Measurements from ENCODE around the gene CPSF4L.

The CPSF4L gene

DNA sequence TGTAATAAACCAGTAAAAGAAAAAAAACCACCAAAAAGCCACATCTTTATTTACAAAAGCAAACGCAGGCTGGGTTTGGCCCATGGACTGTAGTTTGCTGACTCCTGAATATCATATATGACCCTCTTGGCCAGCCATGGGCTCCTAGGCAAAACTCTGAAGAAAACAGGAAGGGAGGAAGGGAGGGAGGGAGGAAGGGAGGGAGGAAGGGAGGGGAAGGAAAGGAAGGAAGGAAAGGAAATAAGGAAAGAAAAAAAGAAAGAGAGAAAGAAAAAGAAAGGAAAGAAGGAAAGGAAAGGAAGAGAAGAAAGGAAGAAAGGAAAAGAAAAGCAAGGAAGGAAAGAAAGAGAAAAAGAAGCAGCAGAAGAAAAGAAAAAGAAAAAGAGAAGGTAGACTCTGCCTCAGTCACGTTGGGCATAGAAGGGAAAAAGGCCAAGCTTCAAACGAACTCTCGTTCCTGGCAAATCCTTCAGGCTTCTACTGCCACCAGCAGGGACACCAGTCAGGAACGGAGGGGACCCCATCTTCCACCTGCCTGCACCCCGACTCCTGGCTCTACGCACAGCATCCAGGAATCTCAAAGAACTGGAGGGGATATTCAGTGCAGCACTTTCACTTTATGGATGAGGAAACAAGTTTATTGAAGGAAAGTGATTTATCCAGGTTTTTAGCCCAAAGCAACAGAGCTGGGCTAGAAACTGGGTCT, 28.0 kb upstream of the CPSF4L start:
- no peak for DNase-seq

- no peak for DNase-seq
These were observed 27.0 kb upstream of the CPSF4L start for GRCh38 chr17:73288534-73289302.

DNA sequence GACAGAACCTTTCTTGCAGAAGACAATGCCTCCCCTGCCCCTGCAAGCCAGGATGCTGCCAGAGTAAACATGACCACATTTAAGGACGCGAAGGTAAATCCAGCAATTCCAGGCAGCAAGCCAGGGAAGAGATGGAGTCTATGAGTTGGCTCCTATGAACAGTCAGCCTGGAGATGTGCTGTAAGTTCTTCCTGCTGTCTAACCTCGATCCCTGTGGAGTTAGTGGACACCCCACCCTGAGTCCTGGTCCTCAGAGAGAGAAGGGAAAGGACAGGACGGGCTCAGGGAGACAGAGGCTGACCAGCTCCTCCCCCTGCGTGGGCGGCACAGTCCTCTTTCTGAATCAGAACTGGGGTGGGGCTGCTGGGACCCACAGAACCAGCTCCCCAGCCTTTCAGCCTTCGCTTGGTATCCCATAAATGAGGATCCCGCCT, 25.2 kb upstream of the CPSF4L start:
- no peak for DNase-seq

DNA sequence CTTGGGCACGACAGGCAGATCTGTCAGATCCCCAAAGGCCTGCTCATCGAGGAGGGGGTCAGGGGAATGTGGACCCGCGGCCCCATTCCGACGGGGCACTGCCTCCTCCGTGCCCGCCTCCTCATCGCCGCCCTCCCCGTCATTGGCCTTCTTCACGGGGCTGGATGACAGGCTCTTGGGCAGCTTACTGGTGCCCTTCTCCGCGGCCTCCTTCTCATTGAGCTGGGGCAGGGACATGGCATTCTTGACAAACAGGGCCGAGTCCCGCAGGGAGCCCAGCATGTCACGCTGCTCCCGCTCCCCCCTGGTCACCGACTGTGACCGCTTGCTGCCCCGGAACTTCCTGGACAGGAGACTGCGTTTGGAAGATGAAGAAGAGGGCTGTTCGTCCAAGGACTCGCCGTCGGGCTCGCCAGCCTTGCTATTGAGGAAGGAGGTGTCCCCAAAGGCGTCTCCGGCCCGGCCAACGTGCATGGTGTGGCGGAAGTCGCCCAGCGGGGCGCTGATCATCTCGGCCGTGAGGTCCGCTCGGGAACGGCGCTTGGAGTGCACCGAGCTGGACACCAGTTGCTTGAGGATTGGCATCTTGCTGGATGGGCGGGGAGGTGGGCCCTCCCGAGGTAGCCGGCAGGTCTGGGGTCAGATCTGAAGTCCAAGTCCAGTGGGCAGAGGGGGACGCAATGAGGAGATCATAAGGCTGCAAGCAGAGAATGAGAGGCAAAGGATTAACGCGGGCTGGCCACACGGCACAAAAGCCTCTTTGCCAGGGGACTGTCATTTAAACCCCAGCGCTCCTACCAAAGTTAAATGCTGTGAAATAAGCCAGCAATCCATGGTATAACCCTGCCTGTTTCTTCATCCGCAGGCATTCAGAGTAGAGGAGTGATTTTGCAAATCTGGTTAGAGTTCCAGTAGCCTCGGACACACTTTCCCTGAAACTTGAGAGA, 24.5 kb upstream of the CPSF4L start:
- DNase-seq = no peak

- no peak for DNase-seq
These were observed 23.9 kb upstream of the CPSF4L start for GRCh38 chr17:73285603-73285908.

GRCh38 chr17:73284906-73285602, 23.4 kb upstream of the CPSF4L start:
- no peak for DNase-seq

DNA sequence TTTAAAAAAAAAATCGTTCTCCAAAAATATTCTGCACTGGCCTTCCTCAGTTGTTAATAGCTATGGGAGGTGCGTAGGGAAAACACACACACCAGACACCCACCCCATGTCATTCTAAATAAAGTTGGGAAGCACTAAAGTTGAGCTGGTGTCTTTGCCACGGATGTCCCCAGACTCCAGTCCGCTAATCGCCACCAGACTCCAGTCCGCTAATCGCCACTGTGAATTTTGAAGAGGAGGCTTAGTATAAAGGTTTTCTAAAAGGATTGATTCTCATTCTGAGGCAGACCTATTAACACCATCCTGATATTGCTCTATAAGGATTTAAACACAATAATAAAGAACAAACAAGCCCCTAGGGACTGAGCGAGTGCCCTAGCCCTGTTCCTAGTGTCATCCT, 22.7 kb upstream of the CPSF4L start:
- no peak for DNase-seq

GRCh38 chr17:73283841-73284282, 22.2 kb upstream of the CPSF4L start:
- no peak for DNase-seq

GRCh38 chr17:73283250-73283649, 21.6 kb upstream of the CPSF4L start:
- DNase-seq = no peak

DNA sequence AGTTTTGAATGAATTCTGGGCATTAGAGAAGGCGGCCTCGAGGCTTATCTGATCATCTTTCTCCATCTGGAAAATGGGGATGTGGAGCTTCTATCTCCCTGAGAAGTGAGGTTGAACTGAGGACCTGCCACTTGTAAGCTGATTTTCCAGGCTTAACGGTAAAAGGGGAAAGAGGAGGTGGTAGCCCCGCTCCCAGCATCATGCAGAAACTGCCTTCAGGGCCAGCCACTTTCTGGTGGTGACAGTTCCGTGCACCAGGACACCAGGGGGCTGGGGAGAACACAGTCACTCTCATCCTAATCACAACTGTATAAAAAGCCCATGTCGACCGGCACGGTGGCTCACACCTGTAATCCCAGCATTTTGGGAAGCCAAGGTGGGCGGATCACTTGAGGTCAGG, 20.9 kb upstream of the CPSF4L start:
- DNase-seq = no peak

- no peak for DNase-seq
These were observed 20.2 kb upstream of the CPSF4L start for GRCh38 chr17:73281928-73282327.

DNA sequence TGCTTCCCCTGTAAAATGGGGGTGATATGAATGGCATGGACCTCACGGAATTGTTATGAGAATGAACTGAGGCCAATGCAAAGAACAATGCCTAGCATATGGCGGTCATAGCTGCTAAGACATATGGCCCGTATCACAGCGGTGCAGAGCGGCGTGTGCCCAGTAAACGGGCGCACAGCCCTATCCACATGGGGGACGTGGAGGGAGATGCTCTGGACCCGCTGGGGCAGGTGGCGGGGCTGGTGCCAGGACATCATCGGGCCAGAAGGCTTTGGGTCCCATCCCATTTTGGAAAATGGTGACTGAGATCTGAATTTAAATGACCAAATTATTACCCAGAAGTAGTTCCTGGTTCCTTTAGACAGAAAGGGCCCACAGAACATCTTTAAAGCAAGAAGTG, 18.5 kb upstream of the CPSF4L start:
- no peak for DNase-seq

GRCh38 chr17:73279704-73280103, 18.0 kb upstream of the CPSF4L start:
- DNase-seq = no peak

DNA sequence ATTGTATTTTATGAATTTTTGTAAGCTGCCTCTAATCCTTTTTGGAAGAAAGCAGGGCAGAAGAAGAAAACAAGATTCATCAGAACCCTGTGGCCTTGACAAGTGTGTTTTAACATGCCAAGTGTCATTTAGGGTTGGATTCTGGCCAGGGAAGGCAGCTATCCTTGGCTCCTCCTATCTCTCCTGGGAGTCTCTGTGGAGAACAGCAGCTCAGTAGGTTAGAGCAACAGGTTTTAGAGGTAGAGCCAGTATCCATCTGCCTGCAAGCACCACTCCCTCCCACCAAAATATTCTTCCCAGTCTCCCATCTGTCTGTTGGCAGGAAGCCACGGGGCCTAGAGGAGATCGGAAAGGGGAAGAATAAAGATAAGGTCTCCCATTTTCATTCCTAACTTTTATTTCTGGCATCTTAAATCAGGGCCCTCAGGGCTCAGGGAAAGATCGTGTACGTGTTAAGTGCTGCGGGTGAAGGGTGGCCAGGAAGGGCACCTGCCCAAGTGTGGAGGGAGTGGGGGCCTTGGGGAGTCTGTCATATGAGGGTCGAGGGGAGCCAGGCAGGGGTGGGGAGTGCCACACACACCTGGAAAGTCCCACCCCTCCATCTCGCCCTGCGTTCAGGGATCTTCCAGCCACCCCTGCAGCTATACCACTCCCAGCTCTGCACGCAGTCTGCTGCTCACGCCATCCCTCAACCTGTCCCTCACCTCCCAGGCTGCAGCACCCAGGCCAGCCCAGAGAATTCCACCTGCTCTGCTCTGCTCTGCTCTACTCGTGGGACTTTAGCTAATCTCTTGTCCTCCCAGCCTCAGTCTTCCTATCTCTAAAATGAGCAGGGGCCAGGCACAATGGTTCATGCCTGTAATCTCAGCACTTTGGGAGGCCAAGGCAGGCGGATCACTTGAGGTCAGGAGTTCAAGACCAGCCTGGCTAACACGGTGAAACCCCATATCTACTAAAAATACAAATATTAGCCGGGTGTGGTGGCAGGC, 17.1 kb upstream of the CPSF4L start:
- DNase-seq = no peak

DNA sequence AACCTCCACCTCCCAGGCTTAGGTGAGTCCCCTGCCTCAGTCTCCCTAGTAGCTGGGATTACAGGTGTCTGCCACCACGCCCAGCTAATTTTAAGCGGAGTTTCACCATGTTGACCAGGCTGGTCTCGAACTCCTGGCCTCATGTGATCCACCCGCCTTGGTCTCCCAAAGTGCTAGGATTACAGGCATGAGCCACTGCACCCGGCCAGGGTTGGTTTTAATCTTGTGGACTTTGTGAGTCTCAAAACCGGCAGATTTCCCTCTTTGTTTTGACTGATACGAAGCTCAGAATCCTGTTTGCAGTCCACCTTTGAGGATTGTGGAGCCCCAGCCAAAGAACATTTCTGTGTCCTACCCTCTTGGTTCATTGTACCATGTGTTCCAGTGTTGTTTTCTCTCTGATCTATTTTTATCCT, 16.4 kb upstream of the CPSF4L start:
- no peak for DNase-seq

DNA sequence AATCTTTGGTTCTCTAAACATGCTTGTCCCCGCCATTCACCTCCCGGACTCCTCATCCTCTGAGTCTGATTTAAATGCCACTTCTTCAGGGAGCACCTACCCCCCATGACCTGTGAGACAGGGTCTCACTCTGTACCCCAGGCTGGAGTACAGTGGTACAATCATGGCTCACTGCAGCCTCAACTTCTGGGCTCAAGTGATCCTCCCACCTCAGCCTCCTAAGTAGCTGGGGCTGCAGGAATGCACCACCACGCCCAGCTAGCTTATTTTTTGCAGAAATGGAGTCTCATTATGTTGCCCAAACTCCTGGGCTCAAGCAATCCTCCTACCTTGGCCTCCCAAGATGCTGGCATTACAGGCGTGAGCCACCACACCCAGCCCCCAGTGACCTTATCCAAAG, 12.8 kb upstream of the CPSF4L start:
- DNase-seq = no peak

- no peak for DNase-seq
These were observed 11.2 kb upstream of the CPSF4L start for GRCh38 chr17:73272906-73273218.

DNA sequence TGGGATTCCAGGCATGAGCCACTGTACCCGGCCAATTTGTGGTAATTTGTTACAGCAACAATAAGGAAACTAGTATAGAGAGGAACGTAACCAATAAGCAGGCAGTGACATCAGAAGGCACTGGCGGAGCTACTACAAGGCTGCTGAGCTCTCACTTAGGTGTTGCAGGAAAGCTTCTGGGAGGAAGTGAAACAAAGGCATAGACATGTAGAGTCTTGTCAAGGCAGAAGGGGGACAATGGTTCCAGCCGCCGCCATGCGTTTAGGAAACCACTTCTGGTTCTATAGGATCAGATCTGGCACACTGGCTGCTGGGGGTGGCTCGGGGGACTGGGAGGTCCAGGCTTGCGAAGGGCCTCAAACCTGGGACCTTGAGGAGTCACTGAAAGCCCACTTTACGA, 9.4 kb upstream of the CPSF4L start:
- DNase-seq = no peak

- DNase-seq = no peak
These were observed 8.1 kb upstream of the CPSF4L start for GRCh38 chr17:73269791-73270190.

- no peak for DNase-seq
These were observed 7.6 kb upstream of the CPSF4L start for GRCh38 chr17:73269329-73269615.

- DNase-seq = no peak
These were observed 7.1 kb upstream of the CPSF4L start for GRCh38 chr17:73268582-73269328.

All from effector CD4-positive, alpha-beta T cell (primary cell).